Esophagus squamous epithelium (tissue), 4 donors: Measurements from ENCODE around the gene FH.

Source experiments
- POLR2A ChIP-seq, 4 donors: fragments of 450-650 bp; IDR thresholded peaks; one replicate each; pipeline ENCODE4 v1.6.1; 2017; ENCODE audit warnings: antibody characterized with exemption in 4 of 4, mild to moderate bottlenecking in 4 of 4, moderate library complexity in 3 of 4
- TF ChIP-seq, protein P1 (sequence below), 6 experiments: fragments of 450-650 bp in 4 of 6; fragments of 200-600 bp in 2 of 6; sonication (generic) in 2 of 6; IDR thresholded peaks; one replicate each; pipeline ENCODE4 v1.5.1; 2016 to 2019; ENCODE audit warnings: antibody characterized with exemption in 6 of 6, mild to moderate bottlenecking in 4 of 6, moderate library complexity in 4 of 6

- TF ChIP-seq, protein P1, sequence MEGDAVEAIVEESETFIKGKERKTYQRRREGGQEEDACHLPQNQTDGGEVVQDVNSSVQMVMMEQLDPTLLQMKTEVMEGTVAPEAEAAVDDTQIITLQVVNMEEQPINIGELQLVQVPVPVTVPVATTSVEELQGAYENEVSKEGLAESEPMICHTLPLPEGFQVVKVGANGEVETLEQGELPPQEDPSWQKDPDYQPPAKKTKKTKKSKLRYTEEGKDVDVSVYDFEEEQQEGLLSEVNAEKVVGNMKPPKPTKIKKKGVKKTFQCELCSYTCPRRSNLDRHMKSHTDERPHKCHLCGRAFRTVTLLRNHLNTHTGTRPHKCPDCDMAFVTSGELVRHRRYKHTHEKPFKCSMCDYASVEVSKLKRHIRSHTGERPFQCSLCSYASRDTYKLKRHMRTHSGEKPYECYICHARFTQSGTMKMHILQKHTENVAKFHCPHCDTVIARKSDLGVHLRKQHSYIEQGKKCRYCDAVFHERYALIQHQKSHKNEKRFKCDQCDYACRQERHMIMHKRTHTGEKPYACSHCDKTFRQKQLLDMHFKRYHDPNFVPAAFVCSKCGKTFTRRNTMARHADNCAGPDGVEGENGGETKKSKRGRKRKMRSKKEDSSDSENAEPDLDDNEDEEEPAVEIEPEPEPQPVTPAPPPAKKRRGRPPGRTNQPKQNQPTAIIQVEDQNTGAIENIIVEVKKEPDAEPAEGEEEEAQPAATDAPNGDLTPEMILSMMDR (IDR thresholded peaks at IDR 0.05) = no peak
- TF ChIP-seq POLR2A (IDR thresholded peaks at IDR 0.05) = no peak
Observed at GRCh38 chr1:241495741-241496140, 23.8 kb downstream of the FH start.
